ENCODE data around the gene GPRIN3. TPM values are rescaled to one million over a fixed set of nuclear protein-coding genes. Genes with fewer than 3 reads are reported as not detected.

The GPRIN3 gene
- total RNA-seq (2022) (not detected in 2 replicates), Bru-seq, nascent RNA (percentile 5 among the genes with signal in this experiment), BruChase-seq, experiment 1, labeled RNA remaining after a 6-hour chase (not detected), BruChase-seq, experiment 2, labeled RNA remaining after a 2-hour chase (percentile 1 among the genes with signal in this experiment)
- long read RNA-seq, result 0 reads

GRCh38 chr4:89307446-89308160, at the start of gene GPRIN3:
Gene GPRIN3, minus strand, starts transcription at chr4:89307800. Its CDS starts 57,690 bp downstream, at chr4:89250110.
- no peaks in the 10 kb centered on the region for H3K27me3 Mint-ChIP-seq (ENCODE audit: insufficient read depth, unreplicated experiment)
- peak; percentile 27 for DNase-seq (ENCODE audit: unreplicated experiment)
- no peaks in the 10 kb centered on the region for H3K9me3 Mint-ChIP-seq (ENCODE audit: unreplicated experiment)
- intact Hi-C loops (cut with micrococcal nuclease), result no loop called here
- BruUV-seq (replicated peaks), result no TSS peak
- peaks cover 8% of the 10 kb centered on the region for H3K4me1 Mint-ChIP-seq (ENCODE audit: insufficient read depth, unreplicated experiment)
- CTCF ChIA-PET, result interaction anchor here (0.7 kb wide), 2 partner anchors 30 to 35 kb away, joined by 3 read pairs; no protein-coding TSS in a partner anchor
- no peak within 1 kb of the TSS for H3K27ac Mint-ChIP-seq (ENCODE audit: low read depth, unreplicated experiment)
- peak within 1 kb of the TSS; percentile 67 for H3K4me3 Mint-ChIP-seq (ENCODE audit: unreplicated experiment)
- peak; percentile 8 for TF ChIP-seq CTCF (IDR thresholded peaks at IDR 0.05; ENCODE audit: unreplicated experiment)
- no peaks in the 10 kb centered on the region for H3K36me3 Mint-ChIP-seq (ENCODE audit: insufficient read depth, unreplicated experiment)
- POLR2A ChIA-PET, result no interaction called here

DNA sequence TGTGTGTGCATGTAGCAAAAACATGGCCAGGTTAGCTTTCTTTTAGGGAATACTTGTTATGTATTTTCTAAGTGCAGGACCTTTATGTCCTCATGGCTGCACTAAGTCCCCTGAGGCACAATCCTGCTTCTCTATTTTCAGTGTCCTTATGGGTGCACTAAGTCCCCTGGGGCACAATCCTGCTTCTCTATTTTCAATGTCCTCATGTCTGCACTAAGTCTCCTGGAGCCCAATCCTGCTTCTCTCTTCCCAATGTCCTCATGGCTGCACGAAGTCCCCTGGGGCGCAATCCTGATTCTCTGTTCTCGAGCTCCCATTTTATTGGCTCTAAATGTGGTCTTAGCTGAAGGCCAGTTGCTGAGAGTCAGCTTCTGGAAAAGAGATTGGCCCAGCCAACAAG, 49.7 kb upstream of the GPRIN3 start:
- POLR2A ChIA-PET, result no interaction called here
- Mint-ChIP-seq H3K27ac (ENCODE audit: low read depth, unreplicated experiment) (no peak overlapping the region), H3K4me1 (ENCODE audit: insufficient read depth, unreplicated experiment) (no peaks in the 10 kb centered on the region), H3K27me3 (ENCODE audit: insufficient read depth, unreplicated experiment) (no peaks in the 10 kb centered on the region), H3K36me3 (ENCODE audit: insufficient read depth, unreplicated experiment) (no peaks in the 10 kb centered on the region), H3K9me3 (ENCODE audit: unreplicated experiment) (no peaks in the 10 kb centered on the region), H3K4me3 (ENCODE audit: unreplicated experiment) (no peak overlapping the region)
- no TSS peak for BruUV-seq (replicated peaks)
- CTCF ChIA-PET, result no interaction called here
- no peak for TF ChIP-seq CTCF (IDR thresholded peaks at IDR 0.05; ENCODE audit: unreplicated experiment)
- no peak for DNase-seq (ENCODE audit: unreplicated experiment)
- intact Hi-C loops (cut with micrococcal nuclease), result no loop called here

DNA sequence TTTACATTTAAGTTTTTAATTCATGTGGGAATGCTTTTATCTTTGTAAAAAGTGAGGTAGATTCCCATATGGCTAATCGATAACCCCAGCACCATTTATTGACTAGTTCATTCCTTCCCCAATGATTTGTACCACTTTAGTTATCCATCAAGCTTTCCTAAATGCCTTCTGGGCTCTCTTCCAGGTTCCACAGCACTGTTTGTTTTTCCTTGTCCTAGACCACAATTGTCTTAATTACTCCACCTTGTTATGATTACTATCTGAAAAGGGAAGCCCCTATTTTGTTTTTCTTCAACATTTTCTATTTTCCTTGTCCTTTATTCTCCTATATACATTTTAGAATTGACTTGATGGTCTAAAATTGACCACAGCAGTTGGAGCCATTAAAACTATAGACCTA, 48.5 kb upstream of the GPRIN3 start:
- BruUV-seq (replicated peaks), result no TSS peak
- intact Hi-C loops (cut with micrococcal nuclease), result no loop called here
- TF ChIP-seq CTCF (IDR thresholded peaks at IDR 0.05; ENCODE audit: unreplicated experiment), result no peak
- Mint-ChIP-seq H3K9me3 (ENCODE audit: unreplicated experiment) (no peaks in the 10 kb centered on the region), H3K27ac (ENCODE audit: low read depth, unreplicated experiment) (no peak overlapping the region), H3K36me3 (ENCODE audit: insufficient read depth, unreplicated experiment) (no peaks in the 10 kb centered on the region), H3K27me3 (ENCODE audit: insufficient read depth, unreplicated experiment) (no peaks in the 10 kb centered on the region), H3K4me1 (ENCODE audit: insufficient read depth, unreplicated experiment) (no peaks in the 10 kb centered on the region), H3K4me3 (ENCODE audit: unreplicated experiment) (no peak overlapping the region)
- ChIA-PET CTCF (no interaction called here), POLR2A (no interaction called here)
- peak; percentile 44 for DNase-seq (ENCODE audit: unreplicated experiment)

- Mint-ChIP-seq H3K36me3 (ENCODE audit: insufficient read depth, unreplicated experiment) (no peaks in the 10 kb centered on the region), H3K27ac (ENCODE audit: low read depth, unreplicated experiment) (no peak overlapping the region), H3K4me1 (ENCODE audit: insufficient read depth, unreplicated experiment) (no peaks in the 10 kb centered on the region), H3K4me3 (ENCODE audit: unreplicated experiment) (no peak overlapping the region), H3K27me3 (ENCODE audit: insufficient read depth, unreplicated experiment) (no peaks in the 10 kb centered on the region), H3K9me3 (ENCODE audit: unreplicated experiment) (no peaks in the 10 kb centered on the region)
- DNase-seq (ENCODE audit: unreplicated experiment), result no peak
- intact Hi-C loops (cut with micrococcal nuclease), result no loop called here
- no TSS peak for BruUV-seq (replicated peaks)
- TF ChIP-seq CTCF (IDR thresholded peaks at IDR 0.05; ENCODE audit: unreplicated experiment), result no peak
- POLR2A ChIA-PET, result interaction anchor here (0.6 to 0.7 kb wide), 3 partner anchors 8 to 102 kb away, joined by 3 to 4 read pairs (median 3); no protein-coding TSS in a partner anchor
- CTCF ChIA-PET, result no interaction called here
These were observed 45.9 kb upstream of the GPRIN3 start for GRCh38 chr4:89353514-89353913.

All from MCF 10A (cell line).